ENCODE results near the gene TTC33.

GRCh38 chr5:40485021-40485998 lies 270.5 kb downstream of the TTC33 start:
- TF ChIP-seq CTCF (IDR thresholded peaks at IDR 0.05; ENCODE audit: low read depth, low read length) (no peak), EZH2phosphoT487 (IDR thresholded peaks at IDR 0.05; ENCODE audit: low read depth) (no peak)

Data from OCI-LY3 (cell line).